ENCODE data around the gene CIROP.

GRCh38 chr14:23056956-23057756 lies 47.6 kb downstream of the CIROP start, which contains the start of gene CDH24:
- TF ChIP-seq SP1 (CRISPR knock-in tag; conservative IDR thresholded peaks at IDR 0.05) (no peak), CTCF (IDR thresholded peaks at IDR 0.05) (no peak), JUN (CRISPR knock-in tag; IDR thresholded peaks at IDR 0.05) (no peak), FOXK1 (CRISPR knock-in tag; IDR thresholded peaks at IDR 0.05) (no peak), ESRRA (CRISPR knock-in tag; IDR thresholded peaks at IDR 0.05; ENCODE audit: borderline replicate concordance) (no peak), RORB (CRISPR knock-in tag; IDR thresholded peaks at IDR 0.05) (no peak), ATF2 (CRISPR knock-in tag; IDR thresholded peaks at IDR 0.05; ENCODE audit: borderline replicate concordance, low read depth) (no peak), ZNF423 (CRISPR knock-in tag; IDR thresholded peaks at IDR 0.05) (no peak), GABPB1 (CRISPR knock-in tag; IDR thresholded peaks at IDR 0.05) (no peak), MXD4 (CRISPR knock-in tag; IDR thresholded peaks at IDR 0.05; ENCODE audit: borderline replicate concordance) (no peak)

Measured in WTC11 (cell line).